Spleen (tissue), 7 donors: Measurements from ENCODE around the gene PSMB1.

Experiments used
- POLR2A ChIP-seq, 3 donors: fragments of 450-650 bp; IDR thresholded peaks; one replicate each; pipeline ENCODE4 v1.5.1; 2017; ENCODE audit warnings: antibody characterized with exemption in 3 of 3, mild to moderate bottlenecking in 1 of 3
- POLR2AphosphoS5 ChIP-seq, 3 donors: sonication (generic); formaldehyde crosslinking; IDR thresholded peaks; one replicate each; pipeline ENCODE4 v1.5.1; 2017; ENCODE audit warnings: antibody characterized with exemption in 3 of 3
- TF ChIP-seq, protein P1 (sequence below), 11 experiments: fragments of 200-600 bp in 7 of 11; fragments of 450-650 bp in 4 of 11; sonication (generic) in 4 of 11; IDR thresholded peaks in 8 of 11; conservative IDR thresholded peaks in 3 of 11; 1 replicate in 7 of 11; 2 replicates in 4 of 11; pipeline versions ENCODE4 v1.4.0 to v1.8.0; 2016 to 2021; ENCODE audit warnings: antibody characterized with exemption in 11 of 11, inconsistent platforms in 4 of 11, mild to moderate bottlenecking in 1 of 11
- donor health status: DM: no; HTN: no; CAD: no; lungs with moderate emphysema.
- donor health status: DM: no; HTN: no; CAD: no.
- donor health status: DM: no; HTN: no; CAD: no.

- TF ChIP-seq, protein P1, sequence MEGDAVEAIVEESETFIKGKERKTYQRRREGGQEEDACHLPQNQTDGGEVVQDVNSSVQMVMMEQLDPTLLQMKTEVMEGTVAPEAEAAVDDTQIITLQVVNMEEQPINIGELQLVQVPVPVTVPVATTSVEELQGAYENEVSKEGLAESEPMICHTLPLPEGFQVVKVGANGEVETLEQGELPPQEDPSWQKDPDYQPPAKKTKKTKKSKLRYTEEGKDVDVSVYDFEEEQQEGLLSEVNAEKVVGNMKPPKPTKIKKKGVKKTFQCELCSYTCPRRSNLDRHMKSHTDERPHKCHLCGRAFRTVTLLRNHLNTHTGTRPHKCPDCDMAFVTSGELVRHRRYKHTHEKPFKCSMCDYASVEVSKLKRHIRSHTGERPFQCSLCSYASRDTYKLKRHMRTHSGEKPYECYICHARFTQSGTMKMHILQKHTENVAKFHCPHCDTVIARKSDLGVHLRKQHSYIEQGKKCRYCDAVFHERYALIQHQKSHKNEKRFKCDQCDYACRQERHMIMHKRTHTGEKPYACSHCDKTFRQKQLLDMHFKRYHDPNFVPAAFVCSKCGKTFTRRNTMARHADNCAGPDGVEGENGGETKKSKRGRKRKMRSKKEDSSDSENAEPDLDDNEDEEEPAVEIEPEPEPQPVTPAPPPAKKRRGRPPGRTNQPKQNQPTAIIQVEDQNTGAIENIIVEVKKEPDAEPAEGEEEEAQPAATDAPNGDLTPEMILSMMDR (IDR thresholded peaks at IDR 0.05 in 8 of 11, conservative IDR thresholded peaks at IDR 0.05 in 3 of 11), result no peak
- TF ChIP-seq POLR2A (IDR thresholded peaks at IDR 0.05) (no peak), POLR2AphosphoS5 (IDR thresholded peaks at IDR 0.05) (no peak)
These were observed 466 bp upstream of the PSMB1 start for GRCh38 chr6:170553534-170554012.
